Skeletal muscle tissue (tissue), 4 donors: ENCODE measurements around the gene KCNJ15. TPM values are rescaled to one million over a fixed set of nuclear protein-coding genes. Genes with fewer than 3 reads are reported as not detected.
"Not testable (repeated sequence)": the region's sequence is repeated elsewhere in the genome, so short reads cannot be mapped to it uniquely, and the experiment has no call there.

ENCODE experiments used
- H3K27ac ChIP-seq: one replicate; pipeline ENCODE4 v1.7.0; 2013; ENCODE audit warnings: mild to moderate bottlenecking, low read depth, low read length, inconsistent platforms
- H3K27me3 ChIP-seq, 3 donors: one replicate each; pipeline ENCODE4 v1.7.0; 2013; ENCODE audit warnings: low read length in 3 of 3; ENCODE audit not compliant: control insufficient read depth in 3 of 3, insufficient read depth in 3 of 3
- H3K36me3 ChIP-seq, 3 donors: one replicate each; pipeline ENCODE4 v1.7.0; 2013; ENCODE audit warnings: low read length in 3 of 3; ENCODE audit not compliant: control insufficient read depth in 3 of 3, insufficient read depth in 3 of 3
- H3K4me1 ChIP-seq, 3 donors: one replicate each; pipeline ENCODE4 v1.7.0; 2013; ENCODE audit warnings: low read length in 3 of 3, mild to moderate bottlenecking in 3 of 3; ENCODE audit not compliant: control insufficient read depth in 3 of 3, insufficient read depth in 3 of 3
- H3K4me3 ChIP-seq, 3 donors: one replicate each; pipeline ENCODE4 v1.7.0; 2013; ENCODE audit warnings: low read length in 3 of 3
- H3K9ac ChIP-seq, 3 donors: one replicate each; pipeline ENCODE4 v1.7.0; 2013; ENCODE audit warnings: low read length in 3 of 3, mild to moderate bottlenecking in 3 of 3, moderate library complexity in 2 of 3, low read depth in 1 of 3
- H3K9me3 ChIP-seq, 3 donors: one replicate each; pipeline ENCODE4 v1.7.0; 2013; ENCODE audit warnings: low read length in 3 of 3; ENCODE audit not compliant: control insufficient read depth in 3 of 3
- total RNA-seq: library from RNA; depleted of rRNA; stranded (reverse); fragments of >200 nt; gene quantifications from one replicate; pipeline ENCODE4 v1.2.3, GENCODE V29; 2014
- donor health status: Osteomylitis.

Gene KCNJ15
- total RNA-seq, 1 donor from 2014 or later, result 0.52 TPM

DNA sequence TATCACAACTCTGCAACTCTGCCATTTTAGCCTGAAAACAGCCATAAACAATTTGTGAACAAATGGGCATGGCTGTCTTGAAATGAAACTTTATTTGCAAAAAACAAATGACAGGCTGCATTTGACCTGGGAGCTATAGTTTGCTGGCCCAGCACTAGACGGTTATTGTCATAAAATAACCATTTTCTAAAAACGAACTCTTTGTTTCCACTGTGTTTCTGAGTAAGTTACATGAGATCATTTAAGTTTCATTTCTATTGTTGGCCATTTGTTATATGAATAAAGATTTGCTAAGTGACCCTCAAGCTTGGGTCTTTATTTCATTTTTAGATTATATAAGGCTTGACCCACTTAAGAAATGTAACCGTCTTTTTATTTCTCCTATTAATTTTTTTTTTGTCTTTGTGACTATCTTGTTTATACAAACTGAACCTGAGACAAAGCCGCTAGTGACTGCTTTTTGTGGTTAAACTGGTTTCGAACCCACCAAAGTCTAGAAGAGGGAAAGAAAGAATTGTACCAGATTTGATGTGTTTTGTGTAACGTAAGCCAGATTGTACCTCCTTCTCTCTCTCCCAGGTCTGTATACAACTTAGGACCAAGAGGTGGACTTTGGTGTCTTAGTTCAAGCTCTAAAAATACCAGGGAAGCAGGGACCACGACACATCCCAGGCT, 12.9 kb upstream of the KCNJ15 start:
- Histone ChIP-seq H3K9ac (no peak overlapping the region), H3K36me3 (no peaks in the 10 kb centered on the region), H3K4me1 (no peaks in the 10 kb centered on the region), H3K27ac (no peak overlapping the region), H3K9me3 (no peaks in the 10 kb centered on the region), H3K27me3 (no peaks in the 10 kb centered on the region), H3K4me3 (no peak overlapping the region)

DNA sequence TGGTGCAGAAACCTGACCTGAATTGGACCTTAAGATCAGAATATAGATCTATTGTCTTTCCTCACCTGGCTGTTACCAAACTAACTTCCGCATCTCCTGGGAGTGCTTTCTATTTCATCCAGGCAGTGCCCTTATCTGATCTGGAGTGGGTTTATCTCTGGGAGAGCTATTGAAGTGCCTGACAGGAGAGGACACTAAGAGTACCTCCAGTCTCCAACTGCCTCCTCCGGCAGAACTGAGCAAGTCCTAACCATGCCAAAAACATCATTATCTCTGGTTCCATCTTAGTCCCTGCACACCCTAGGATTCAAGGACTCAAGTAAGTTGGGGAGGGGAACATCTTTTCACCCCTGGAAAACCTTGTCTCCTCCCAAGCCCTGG, 12.4 kb upstream of the KCNJ15 start:
- Histone ChIP-seq H3K4me1 (no peaks in the 10 kb centered on the region), H3K4me3 (no peak overlapping the region), H3K9me3 (no peaks in the 10 kb centered on the region), H3K36me3 (no peaks in the 10 kb centered on the region), H3K27ac (no peak overlapping the region), H3K9ac (no peak overlapping the region), H3K27me3 (no peaks in the 10 kb centered on the region)

DNA sequence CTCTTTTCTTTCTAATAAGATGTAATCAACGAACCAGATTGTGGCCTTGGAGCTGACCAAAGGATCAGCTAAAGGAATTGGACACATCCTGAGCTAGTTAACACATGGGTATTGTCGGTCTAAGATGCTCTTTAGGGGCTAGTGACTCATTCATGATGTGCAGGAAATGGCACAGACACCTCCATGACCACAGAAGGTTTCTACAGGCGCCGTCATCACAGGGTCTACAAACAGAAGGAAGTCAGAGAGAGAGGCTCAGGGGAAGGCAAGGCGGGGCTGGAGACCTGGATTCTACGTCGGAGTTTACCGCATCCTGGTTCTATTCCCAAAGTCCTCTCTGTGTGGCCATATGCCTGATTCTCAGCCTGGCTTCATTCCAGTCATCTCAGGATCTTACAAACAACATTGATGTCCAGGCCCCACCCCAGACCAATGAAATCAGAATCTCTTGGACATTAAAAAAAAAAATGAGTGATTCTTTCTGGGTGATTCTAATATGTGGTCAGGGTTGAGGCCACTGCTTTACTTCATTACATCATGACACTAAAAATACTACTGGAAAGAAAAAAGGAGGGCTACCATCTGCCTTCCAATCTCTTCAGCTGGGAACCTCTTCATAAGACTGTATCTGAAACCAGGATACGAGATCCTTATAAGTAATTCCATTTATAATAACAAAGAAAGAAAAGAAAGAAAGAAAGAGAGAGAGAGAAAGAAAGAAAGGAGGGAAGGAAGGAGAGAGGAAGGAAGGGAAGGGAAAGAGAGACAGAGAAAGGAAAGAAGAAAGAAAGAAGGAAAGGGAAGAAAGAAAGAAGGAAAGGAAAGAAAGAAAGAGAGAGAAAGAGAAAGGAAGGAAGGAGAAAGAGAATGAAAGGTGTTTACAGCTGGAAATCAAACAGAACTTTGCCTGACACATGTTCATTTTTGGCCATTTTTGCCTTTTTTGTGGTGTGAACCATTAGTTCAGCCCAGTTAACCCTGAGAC, 11.6 kb upstream of the KCNJ15 start:
- no peaks in the 10 kb centered on the region for H3K36me3 ChIP-seq
- H3K27ac ChIP-seq, result no peak overlapping the region
- H3K4me3 ChIP-seq, result no peak overlapping the region
- H3K9ac ChIP-seq, result no peak overlapping the region
- H3K9me3 ChIP-seq, result no peaks in the 10 kb centered on the region
- H3K27me3 ChIP-seq, result no peaks in the 10 kb centered on the region
- no peaks in the 10 kb centered on the region for H3K4me1 ChIP-seq

DNA sequence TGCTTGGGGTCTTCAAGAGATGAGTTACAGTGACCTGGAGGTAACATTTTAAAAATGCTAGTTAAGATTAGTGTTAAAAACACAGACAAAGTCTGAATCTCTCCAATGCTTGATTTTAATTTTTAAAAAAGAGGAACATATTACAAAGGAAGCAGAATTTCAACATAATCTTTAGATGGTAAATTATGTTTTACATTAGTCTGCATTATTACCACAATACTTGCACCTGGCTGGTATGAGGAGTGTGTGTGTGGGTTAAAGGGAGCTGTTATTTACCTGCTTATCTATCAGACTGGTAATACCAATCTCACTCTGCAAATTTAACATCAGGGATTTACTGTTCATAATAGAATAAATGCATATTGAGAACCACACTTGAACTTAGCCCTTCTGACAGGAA, 10.3 kb upstream of the KCNJ15 start:
- H3K36me3 ChIP-seq, result no peaks in the 10 kb centered on the region
- no peak overlapping the region for H3K9ac ChIP-seq
- no peak overlapping the region for H3K27ac ChIP-seq
- no peaks in the 10 kb centered on the region for H3K27me3 ChIP-seq
- no peak overlapping the region for H3K4me3 ChIP-seq
- no peaks in the 10 kb centered on the region for H3K9me3 ChIP-seq
- no peaks in the 10 kb centered on the region for H3K4me1 ChIP-seq

DNA sequence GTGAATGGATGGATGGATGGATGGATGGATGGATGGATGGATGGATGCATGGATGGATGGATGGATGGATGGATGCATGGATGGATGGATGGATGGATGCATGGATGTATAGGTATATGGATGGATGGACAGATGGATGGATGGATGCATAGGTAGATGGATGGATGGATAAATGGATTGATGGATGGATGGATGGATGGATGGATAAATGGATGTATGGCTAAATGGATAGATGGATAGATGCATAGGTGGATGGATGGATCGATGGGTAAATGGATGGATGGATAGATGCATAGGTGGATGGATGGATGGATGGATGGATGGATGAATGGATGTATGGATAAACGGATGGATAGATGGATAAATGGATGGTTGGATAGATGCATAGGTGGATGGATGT, 9.7 kb upstream of the KCNJ15 start:
- H3K27ac ChIP-seq, H3K36me3 ChIP-seq: not testable (repeated sequence)

DNA sequence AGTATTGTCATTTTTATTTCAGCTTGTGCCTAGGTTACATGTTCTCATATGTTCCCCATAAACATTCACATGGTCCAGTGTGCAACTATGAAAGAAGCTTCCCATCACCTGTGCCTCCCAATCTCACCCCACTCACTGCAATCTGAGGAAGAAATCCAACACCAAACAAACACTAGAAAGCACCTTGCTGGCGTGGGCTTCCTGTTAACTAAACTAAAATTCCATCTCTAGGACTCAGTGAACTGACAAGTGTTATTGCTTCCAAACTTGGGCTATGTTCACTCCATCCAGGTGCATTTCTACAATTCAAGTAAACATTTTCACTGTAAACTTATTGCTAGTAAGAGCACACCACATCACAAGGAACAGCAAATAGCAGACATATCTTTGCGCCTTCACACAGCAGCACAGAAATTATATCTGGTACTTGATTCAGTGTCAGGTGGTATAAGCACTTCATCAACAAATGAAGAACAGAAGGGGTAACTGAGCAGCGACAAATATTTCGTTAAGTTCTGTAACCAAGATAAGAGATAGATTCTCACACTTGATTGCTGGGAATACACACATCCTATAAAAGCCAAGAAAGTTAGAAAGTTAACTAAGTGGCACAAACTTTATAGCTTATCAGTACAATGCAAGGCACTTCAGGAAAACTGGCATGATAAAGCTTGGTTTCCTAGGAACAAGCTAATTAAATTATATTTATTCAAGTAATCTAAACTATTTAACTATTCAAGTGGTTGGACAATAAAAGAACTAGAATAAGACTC, 8.9 kb upstream of the KCNJ15 start:
- H3K27ac ChIP-seq, result no peak overlapping the region
- H3K4me1 ChIP-seq, result no peaks in the 10 kb centered on the region
- H3K4me3 ChIP-seq, result no peak overlapping the region
- H3K36me3 ChIP-seq, result no peaks in the 10 kb centered on the region
- no peak overlapping the region for H3K9ac ChIP-seq
- no peaks in the 10 kb centered on the region for H3K9me3 ChIP-seq
- H3K27me3 ChIP-seq, result no peaks in the 10 kb centered on the region

More for the DNA sequence above, 9.7 kb upstream of the KCNJ15 start:
- not testable (repeated sequence) for H3K27me3 ChIP-seq, H3K9me3 ChIP-seq, H3K4me1 ChIP-seq, H3K9ac ChIP-seq, H3K4me3 ChIP-seq

DNA sequence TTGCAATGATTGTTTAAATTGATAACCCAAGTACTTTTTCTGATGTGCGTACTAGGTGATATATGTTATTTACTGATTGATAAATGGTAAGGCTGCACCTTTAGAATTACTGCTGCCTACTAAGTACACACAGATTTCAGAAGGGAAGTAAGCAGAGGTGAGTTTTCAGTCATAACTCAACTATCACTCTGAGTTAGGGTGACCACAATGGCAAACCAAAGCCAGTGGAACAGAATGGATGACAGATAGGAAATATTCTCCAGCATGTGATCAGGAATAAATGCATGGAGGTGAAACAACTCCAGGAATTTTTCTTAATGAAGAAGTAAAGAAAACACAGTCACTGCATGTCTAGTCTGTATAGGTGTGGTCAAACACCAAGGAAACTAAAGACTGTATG, 7.5 kb upstream of the KCNJ15 start:
- H3K9me3 ChIP-seq, result no peaks in the 10 kb centered on the region
- H3K4me3 ChIP-seq, result no peak overlapping the region
- H3K4me1 ChIP-seq, result no peaks in the 10 kb centered on the region
- H3K27me3 ChIP-seq, result peaks cover 0 to 4% (median 0%) of the 10 kb centered on the region in 3 donors
- no peak overlapping the region for H3K27ac ChIP-seq
- H3K36me3 ChIP-seq, result no peaks in the 10 kb centered on the region
- no peak overlapping the region for H3K9ac ChIP-seq

DNA sequence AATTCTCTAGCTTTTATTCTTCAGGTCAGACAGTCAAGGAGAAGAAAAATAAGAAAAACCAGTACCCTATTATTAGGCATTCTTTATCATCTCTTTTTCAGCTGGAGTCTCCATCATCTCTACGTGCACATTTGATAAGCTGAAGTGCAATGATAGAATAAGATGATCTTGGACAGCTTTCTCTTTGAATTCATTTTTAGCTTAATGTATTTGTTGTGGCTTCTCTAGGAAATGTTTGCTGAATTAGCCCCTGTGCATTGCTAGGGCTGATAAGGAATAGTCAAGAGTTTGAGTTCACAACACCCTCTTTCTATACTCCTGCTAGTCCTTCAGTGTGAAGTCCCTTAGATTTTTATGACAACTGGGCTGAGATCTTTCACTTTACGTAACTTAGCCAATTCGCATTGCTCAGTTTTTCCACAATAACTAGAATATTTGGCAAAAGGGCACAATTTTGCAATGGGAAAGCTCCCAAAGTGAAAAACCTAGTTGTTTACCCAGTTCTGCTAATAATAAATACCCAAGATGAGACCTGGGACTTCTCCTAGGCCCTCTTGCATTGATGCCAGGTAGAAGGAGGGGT, 7.0 kb upstream of the KCNJ15 start:
- Histone ChIP-seq H3K4me1 (no peaks in the 10 kb centered on the region), H3K9me3 (no peaks in the 10 kb centered on the region), H3K9ac (no peak overlapping the region), H3K27ac (no peak overlapping the region), H3K4me3 (no peak overlapping the region), H3K27me3 (peaks cover 0 to 4% (median 0%) of the 10 kb centered on the region in 3 donors), H3K36me3 (no peaks in the 10 kb centered on the region)

DNA sequence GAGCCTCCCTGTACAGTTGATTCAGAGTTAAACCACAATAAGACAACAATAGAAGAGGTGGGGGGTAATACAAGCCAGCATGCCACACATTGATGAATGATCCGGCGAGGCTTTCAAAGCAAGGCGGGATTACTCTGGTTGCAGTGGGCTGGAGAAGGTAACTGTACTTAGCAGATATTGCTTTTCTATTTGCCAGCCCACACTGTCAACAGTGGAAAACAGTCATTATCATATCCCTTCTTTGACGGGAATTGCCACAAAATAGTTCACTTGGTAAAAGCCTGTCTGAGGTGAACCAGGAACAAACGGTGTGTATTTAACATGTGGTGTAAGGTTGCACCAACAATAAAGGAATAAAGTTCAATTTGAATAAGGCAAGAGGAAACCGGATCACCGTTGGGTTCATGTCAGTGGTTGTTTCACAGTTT, 5.8 kb upstream of the KCNJ15 start:
- H3K9ac ChIP-seq, result no peak overlapping the region
- no peaks in the 10 kb centered on the region for H3K4me1 ChIP-seq
- no peak overlapping the region for H3K4me3 ChIP-seq
- no peaks in the 10 kb centered on the region for H3K9me3 ChIP-seq
- no peak overlapping the region for H3K27ac ChIP-seq
- H3K27me3 ChIP-seq, result peaks cover 0 to 4% (median 0%) of the 10 kb centered on the region in 3 donors
- no peaks in the 10 kb centered on the region for H3K36me3 ChIP-seq
